ENCODE results near the gene PDE4DIP. TPM values are rescaled to one million over a fixed set of nuclear protein-coding genes. Genes with fewer than 3 reads are reported as not detected.

PDE4DIP gene
- total RNA-seq, 1 experiment from 2014 or later, result 6.7 TPM

Other genes with a start within 250 kb of the PDE4DIP start
- gene NBPF14, start 248.4 kb upstream of the PDE4DIP start, total RNA-seq (2014; rRNA removed; shearing (Covaris generic)), result 6.2 and 10.9 TPM in 2 replicates
- gene NUDT4B, start 95.7 kb upstream of the PDE4DIP start, total RNA-seq (2014; rRNA removed; shearing (Covaris generic)), result 5.7 and 30.9 TPM in 2 replicates

Data from Daoy (cell line).